ENCODE results near the gene FOLH1. TPM values are rescaled to one million over a fixed set of nuclear protein-coding genes. Genes with fewer than 3 reads are reported as not detected.
"Not testable (repeated sequence)": the region's sequence is repeated elsewhere in the genome, so short reads cannot be mapped to it uniquely, and the experiment has no call there.

FOLH1 gene
- polyA plus RNA-seq, 3 donors, result not detected

DNA sequence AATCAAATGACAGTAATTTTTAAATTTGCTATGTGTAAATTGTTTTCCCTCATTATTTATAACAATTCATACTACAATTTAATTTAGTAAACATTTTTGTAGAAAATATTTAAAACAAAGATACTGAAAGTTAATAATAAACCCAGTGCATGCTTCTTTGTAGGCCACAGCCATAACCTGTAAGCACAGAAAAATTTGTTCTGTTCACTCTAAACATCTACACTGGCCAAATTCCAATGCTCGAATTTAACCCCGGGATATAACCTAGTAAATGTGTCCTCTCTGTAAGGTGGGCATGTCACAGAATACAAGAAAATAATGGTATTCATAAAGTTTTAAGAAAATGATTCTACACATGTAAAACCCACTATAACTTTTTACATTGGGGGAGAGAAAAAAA lies 22.2 kb downstream of the FOLH1 start:
- H3K27me3 Mint-ChIP-seq (ENCODE audit: low read depth in 3 of 3); H3K36me3 ChIP-seq (replicated peaks in 1 of 2; ENCODE audit: control insufficient read depth in 1 of 2, insufficient read depth in 2 of 2, low read length in 2 of 2); H3K4me3 Mint-ChIP-seq: not testable (repeated sequence)

DNA sequence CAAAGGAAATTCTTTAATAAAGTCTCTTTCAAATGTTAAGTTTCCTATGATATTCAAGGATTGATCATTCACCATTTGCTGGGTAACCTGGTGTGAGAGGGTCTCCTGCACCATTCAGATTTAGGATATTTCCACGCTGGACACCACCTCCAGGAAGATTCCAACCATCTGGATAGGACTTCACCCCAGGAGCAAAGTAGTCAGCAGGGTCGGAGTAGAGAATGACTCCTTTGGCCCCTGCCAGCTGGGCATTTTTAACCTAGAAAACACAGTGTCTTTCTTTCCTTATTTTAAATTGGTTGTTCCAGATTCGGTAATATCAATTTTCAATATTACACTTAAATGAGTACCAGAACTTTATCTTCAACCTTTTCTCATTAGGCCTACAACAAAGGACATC lies 22.8 kb downstream of the FOLH1 start:
- H3K27me3 Mint-ChIP-seq (ENCODE audit: low read depth in 3 of 3); H3K36me3 ChIP-seq (replicated peaks in 1 of 2; ENCODE audit: control insufficient read depth in 1 of 2, insufficient read depth in 2 of 2, low read length in 2 of 2); H3K4me3 Mint-ChIP-seq; H3K4me1 ChIP-seq (ENCODE audit: control insufficient read depth in 1 of 2, insufficient read depth in 2 of 2, low read length in 2 of 2); H3K9me3 ChIP-seq (replicated peaks in 1 of 2; ENCODE audit: control insufficient read depth in 1 of 2, insufficient read depth in 1 of 2, low read length in 2 of 2); H3K27ac ChIP-seq (ENCODE audit: low read depth in 1 of 2, low read length in 2 of 2); H3K4me3 ChIP-seq (replicated peaks in 1 of 3; ENCODE audit: low read depth in 2 of 3, low read length in 3 of 3); H3K4me2 ChIP-seq (replicated peaks; ENCODE audit: extremely low read depth, low read length, poor library complexity, severe bottlenecking); intact Hi-C loops (cut with micrococcal nuclease); DNase-seq; H3K79me2 ChIP-seq (ENCODE audit: insufficient read depth, low read length); H3K9ac ChIP-seq (ENCODE audit: insufficient read depth, low read length, poor library complexity, severe bottlenecking); H2AFZ ChIP-seq (ENCODE audit: insufficient read depth, low read depth, low read length, poor library complexity, severe bottlenecking); H4K20me1 ChIP-seq (ENCODE audit: insufficient read depth, low read length); H3K9me3 Mint-ChIP-seq; H3K27me3 ChIP-seq (ENCODE audit: control insufficient read depth in 2 of 2, insufficient read depth in 2 of 2, low read length in 2 of 2); H3K4me1 Mint-ChIP-seq; H3K27ac Mint-ChIP-seq; H3K36me3 Mint-ChIP-seq: not testable (repeated sequence)
- WGBS (ENCODE audit: insufficient coverage), result no CpG with 5 or more reads among the region's 3 CpGs

More for the DNA sequence above, 22.2 kb downstream of the FOLH1 start:
- H3K4me1 Mint-ChIP-seq; H3K27ac ChIP-seq (ENCODE audit: low read depth in 1 of 2, low read length in 2 of 2); H3K4me2 ChIP-seq (replicated peaks; ENCODE audit: extremely low read depth, low read length, poor library complexity, severe bottlenecking); DNase-seq; H3K27me3 ChIP-seq (ENCODE audit: control insufficient read depth in 2 of 2, insufficient read depth in 2 of 2, low read length in 2 of 2); H2AFZ ChIP-seq (ENCODE audit: insufficient read depth, low read depth, low read length, poor library complexity, severe bottlenecking); H3K36me3 Mint-ChIP-seq; H4K20me1 ChIP-seq (ENCODE audit: insufficient read depth, low read length); H3K9me3 ChIP-seq (replicated peaks in 1 of 2; ENCODE audit: control insufficient read depth in 1 of 2, insufficient read depth in 1 of 2, low read length in 2 of 2); H3K9me3 Mint-ChIP-seq; H3K4me3 ChIP-seq (replicated peaks in 1 of 3; ENCODE audit: low read depth in 2 of 3, low read length in 3 of 3); H3K4me1 ChIP-seq (ENCODE audit: control insufficient read depth in 1 of 2, insufficient read depth in 2 of 2, low read length in 2 of 2); intact Hi-C loops (cut with micrococcal nuclease); H3K27ac Mint-ChIP-seq; H3K79me2 ChIP-seq (ENCODE audit: insufficient read depth, low read length); H3K9ac ChIP-seq (ENCODE audit: insufficient read depth, low read length, poor library complexity, severe bottlenecking): not testable (repeated sequence)
- WGBS (ENCODE audit: insufficient coverage), result no CpG with 5 or more reads among the region's 2 CpGs

GRCh38 chr11:49184756-49185155 lies 23.6 kb downstream of the FOLH1 start:
- H4K20me1 ChIP-seq (ENCODE audit: insufficient read depth, low read length); H3K27ac ChIP-seq (ENCODE audit: low read depth in 1 of 2, low read length in 2 of 2); H2AFZ ChIP-seq (ENCODE audit: insufficient read depth, low read depth, low read length, poor library complexity, severe bottlenecking); H3K36me3 ChIP-seq (replicated peaks in 1 of 2; ENCODE audit: control insufficient read depth in 1 of 2, insufficient read depth in 2 of 2, low read length in 2 of 2); H3K9ac ChIP-seq (ENCODE audit: insufficient read depth, low read length, poor library complexity, severe bottlenecking); H3K4me1 Mint-ChIP-seq; H3K4me1 ChIP-seq (ENCODE audit: control insufficient read depth in 1 of 2, insufficient read depth in 2 of 2, low read length in 2 of 2); intact Hi-C loops (cut with micrococcal nuclease); H3K4me3 ChIP-seq (replicated peaks in 1 of 3; ENCODE audit: low read depth in 2 of 3, low read length in 3 of 3); H3K27ac Mint-ChIP-seq; H3K36me3 Mint-ChIP-seq; H3K27me3 Mint-ChIP-seq (ENCODE audit: low read depth in 3 of 3); DNase-seq; H3K9me3 Mint-ChIP-seq; H3K27me3 ChIP-seq (ENCODE audit: control insufficient read depth in 2 of 2, insufficient read depth in 2 of 2, low read length in 2 of 2); H3K4me2 ChIP-seq (replicated peaks; ENCODE audit: extremely low read depth, low read length, poor library complexity, severe bottlenecking); H3K79me2 ChIP-seq (ENCODE audit: insufficient read depth, low read length); H3K4me3 Mint-ChIP-seq; H3K9me3 ChIP-seq (replicated peaks in 1 of 2; ENCODE audit: control insufficient read depth in 1 of 2, insufficient read depth in 1 of 2, low read length in 2 of 2): not testable (repeated sequence)

- H3K9me3 Mint-ChIP-seq; H3K4me3 ChIP-seq (replicated peaks in 1 of 3; ENCODE audit: low read depth in 2 of 3, low read length in 3 of 3); H3K4me1 ChIP-seq (ENCODE audit: control insufficient read depth in 1 of 2, insufficient read depth in 2 of 2, low read length in 2 of 2); H3K27ac Mint-ChIP-seq; H3K27me3 Mint-ChIP-seq (ENCODE audit: low read depth in 3 of 3); H3K27ac ChIP-seq (ENCODE audit: low read depth in 1 of 2, low read length in 2 of 2); H3K36me3 ChIP-seq (replicated peaks in 1 of 2; ENCODE audit: control insufficient read depth in 1 of 2, insufficient read depth in 2 of 2, low read length in 2 of 2); intact Hi-C loops (cut with micrococcal nuclease); H3K4me1 Mint-ChIP-seq; H3K36me3 Mint-ChIP-seq; H2AFZ ChIP-seq (ENCODE audit: insufficient read depth, low read depth, low read length, poor library complexity, severe bottlenecking); H3K9me3 ChIP-seq (replicated peaks in 1 of 2; ENCODE audit: control insufficient read depth in 1 of 2, insufficient read depth in 1 of 2, low read length in 2 of 2); H4K20me1 ChIP-seq (ENCODE audit: insufficient read depth, low read length); H3K27me3 ChIP-seq (ENCODE audit: control insufficient read depth in 2 of 2, insufficient read depth in 2 of 2, low read length in 2 of 2); H3K4me3 Mint-ChIP-seq; H3K4me2 ChIP-seq (replicated peaks; ENCODE audit: extremely low read depth, low read length, poor library complexity, severe bottlenecking); H3K79me2 ChIP-seq (ENCODE audit: insufficient read depth, low read length); H3K9ac ChIP-seq (ENCODE audit: insufficient read depth, low read length, poor library complexity, severe bottlenecking); DNase-seq: not testable (repeated sequence)
- WGBS (ENCODE audit: insufficient coverage), result no CpG with 5 or more reads among the region's 3 CpGs
Observed at GRCh38 chr11:49177936-49178335, 30.5 kb downstream of the FOLH1 start.

DNA sequence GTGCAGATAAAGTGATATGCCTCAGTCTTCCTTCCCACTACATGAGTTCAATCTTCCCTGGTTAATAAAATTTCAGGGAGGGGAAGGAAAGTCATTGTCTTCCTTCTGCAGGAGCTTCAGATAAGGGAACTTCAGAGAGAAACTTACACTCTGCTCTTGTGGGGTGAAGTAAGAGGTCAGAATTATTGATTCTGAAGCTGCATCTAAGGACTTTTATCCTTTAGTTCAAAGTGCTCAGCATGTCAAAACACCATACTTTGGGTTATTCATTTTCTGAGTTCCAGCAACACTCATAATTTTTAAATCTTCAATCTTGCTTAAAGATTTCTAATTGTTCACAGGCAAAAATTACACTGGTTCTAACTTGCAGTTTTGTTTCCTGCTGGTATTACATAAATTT lies 33.0 kb downstream of the FOLH1 start:
- H3K27me3 Mint-ChIP-seq (ENCODE audit: low read depth in 3 of 3); H4K20me1 ChIP-seq (ENCODE audit: insufficient read depth, low read length); H3K9me3 ChIP-seq (replicated peaks in 1 of 2; ENCODE audit: control insufficient read depth in 1 of 2, insufficient read depth in 1 of 2, low read length in 2 of 2); H3K9me3 Mint-ChIP-seq; DNase-seq; intact Hi-C loops (cut with micrococcal nuclease); H3K36me3 ChIP-seq (replicated peaks in 1 of 2; ENCODE audit: control insufficient read depth in 1 of 2, insufficient read depth in 2 of 2, low read length in 2 of 2); H3K79me2 ChIP-seq (ENCODE audit: insufficient read depth, low read length); H2AFZ ChIP-seq (ENCODE audit: insufficient read depth, low read depth, low read length, poor library complexity, severe bottlenecking); H3K4me3 Mint-ChIP-seq; H3K36me3 Mint-ChIP-seq; H3K4me1 ChIP-seq (ENCODE audit: control insufficient read depth in 1 of 2, insufficient read depth in 2 of 2, low read length in 2 of 2); H3K27ac Mint-ChIP-seq; H3K4me1 Mint-ChIP-seq; H3K27me3 ChIP-seq (ENCODE audit: control insufficient read depth in 2 of 2, insufficient read depth in 2 of 2, low read length in 2 of 2); H3K4me3 ChIP-seq (replicated peaks in 1 of 3; ENCODE audit: low read depth in 2 of 3, low read length in 3 of 3); H3K4me2 ChIP-seq (replicated peaks; ENCODE audit: extremely low read depth, low read length, poor library complexity, severe bottlenecking); H3K27ac ChIP-seq (ENCODE audit: low read depth in 1 of 2, low read length in 2 of 2); H3K9ac ChIP-seq (ENCODE audit: insufficient read depth, low read length, poor library complexity, severe bottlenecking): not testable (repeated sequence)
